GM19023 (cell line): ENCODE data around the gene KRT75.
"Not testable (repeated sequence)": the region's sequence is repeated elsewhere in the genome, so short reads cannot be mapped to it uniquely, and the experiment has no call there.

Experiments
- ATAC-seq: cut with Tn5 transposase; IDR thresholded peaks from one replicate; pipeline ENCODE4 v1.9.1; 2021; ENCODE audit warnings: mild to moderate bottlenecking, moderate library complexity; ENCODE audit not compliant: unreplicated experiment

Gene KRT75

DNA sequence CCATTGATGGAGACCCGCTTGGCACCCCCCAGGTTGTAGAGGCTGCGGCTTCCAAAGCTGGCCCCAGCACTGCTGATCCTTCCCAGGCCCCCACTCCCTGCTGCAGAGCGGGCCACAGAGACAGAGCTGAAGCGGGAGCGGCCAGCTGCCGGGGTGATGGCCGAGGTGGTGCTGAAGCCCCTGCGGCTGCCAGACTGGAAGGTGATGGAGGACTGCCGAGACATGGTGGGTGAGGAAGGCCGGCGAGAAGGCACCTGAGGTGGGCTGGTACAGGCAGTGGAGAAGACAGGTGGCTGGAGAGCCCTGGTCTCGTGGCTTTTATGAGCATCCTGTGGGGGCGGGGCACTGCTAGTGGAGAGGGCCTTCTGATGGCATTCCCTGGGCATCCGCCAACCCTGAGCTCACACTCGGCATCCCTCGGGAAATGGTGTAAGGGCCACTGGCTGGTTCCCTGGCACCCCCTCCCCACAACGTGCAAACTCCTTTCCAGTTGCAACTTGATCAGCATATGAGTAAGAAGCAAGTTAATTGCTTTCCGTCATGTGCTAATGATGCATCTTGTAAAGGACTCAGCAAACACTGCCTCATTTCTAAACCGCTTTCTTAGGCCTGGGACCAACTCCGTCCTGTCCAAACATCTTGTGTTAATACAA, at the start of gene KRT75:
KRT75 (minus strand) TSS at position 291 of the 653 bp plus-strand sequence; CDS start at position 224, 67 bp downstream.
- ATAC-seq, result no peak

GRCh38 chr12:52480073-52480472, 45.9 kb upstream of the KRT75 start:
- ATAC-seq, result no peak

- ATAC-seq, result no peak
Measured at GRCh38 chr12:52477651-52478050, 43.5 kb upstream of the KRT75 start.

DNA sequence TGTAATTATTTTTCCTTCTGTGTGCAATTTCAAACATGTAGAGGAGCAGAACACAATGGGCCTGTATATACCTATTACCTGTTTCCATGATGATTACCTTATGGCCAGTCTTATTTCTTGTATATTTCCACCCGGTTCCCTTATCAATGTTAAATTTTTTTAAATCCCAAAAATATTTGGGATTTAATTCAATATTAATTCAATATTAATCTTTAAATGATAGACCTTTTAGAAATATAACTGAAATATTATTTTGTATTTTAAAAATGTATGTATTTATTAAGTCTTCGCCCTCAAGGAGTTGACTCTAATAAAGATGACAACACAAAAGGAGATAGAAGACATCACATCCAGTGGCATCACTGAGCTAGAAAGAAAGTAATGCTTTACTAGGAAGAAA, 40.0 kb upstream of the KRT75 start:
- no peak for ATAC-seq

DNA sequence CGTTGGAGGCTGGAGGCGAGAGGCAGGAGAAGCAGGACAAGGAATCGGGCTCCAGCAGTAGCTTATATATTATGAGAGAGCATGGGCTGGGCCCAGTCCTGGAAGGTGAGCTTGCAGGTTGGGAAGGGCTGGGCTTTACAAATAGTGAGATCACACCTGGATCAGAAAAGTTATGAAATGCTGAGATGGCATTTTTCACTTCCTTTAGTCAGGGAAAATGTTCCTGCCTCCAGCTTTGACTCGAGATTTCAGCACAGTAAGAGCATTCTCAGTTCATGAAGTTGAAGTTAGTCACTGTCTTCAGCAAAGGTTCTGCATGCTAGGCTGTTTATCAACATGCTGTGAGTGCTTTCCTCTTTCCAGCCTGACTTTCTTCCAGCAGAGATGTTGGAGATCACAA, 39.6 kb upstream of the KRT75 start, which contains the start of gene KRT6C:
KRT6C (minus strand) TSS at position 38 of the 400 bp plus-strand sequence. CDS start 68 bp downstream, outside the sequence.
- no peak for ATAC-seq

GRCh38 chr12:52469853-52470252, 35.7 kb upstream of the KRT75 start:
- ATAC-seq, result no peak

- no peak for ATAC-seq
Measured at GRCh38 chr12:52464897-52465296, 30.7 kb upstream of the KRT75 start.

DNA sequence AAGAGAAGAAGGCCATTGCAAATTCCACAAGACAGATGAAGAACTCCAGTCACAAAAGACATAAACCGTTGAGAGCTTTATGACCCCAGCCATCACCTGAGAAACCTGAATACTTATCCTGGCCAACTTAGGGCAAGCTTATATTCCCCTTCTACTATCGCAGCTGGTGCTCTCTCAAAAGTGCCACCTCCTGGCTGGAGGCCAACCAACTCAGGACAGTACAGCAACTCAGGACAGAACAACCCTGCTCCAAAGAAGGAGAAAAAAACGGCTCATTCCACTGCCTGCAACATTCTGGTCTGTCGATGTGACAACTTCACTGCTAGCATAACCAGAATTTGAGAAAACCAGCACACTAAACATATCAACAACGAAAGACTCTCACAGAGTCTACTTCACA, 27.5 kb upstream of the KRT75 start:
- no peak for ATAC-seq

DNA sequence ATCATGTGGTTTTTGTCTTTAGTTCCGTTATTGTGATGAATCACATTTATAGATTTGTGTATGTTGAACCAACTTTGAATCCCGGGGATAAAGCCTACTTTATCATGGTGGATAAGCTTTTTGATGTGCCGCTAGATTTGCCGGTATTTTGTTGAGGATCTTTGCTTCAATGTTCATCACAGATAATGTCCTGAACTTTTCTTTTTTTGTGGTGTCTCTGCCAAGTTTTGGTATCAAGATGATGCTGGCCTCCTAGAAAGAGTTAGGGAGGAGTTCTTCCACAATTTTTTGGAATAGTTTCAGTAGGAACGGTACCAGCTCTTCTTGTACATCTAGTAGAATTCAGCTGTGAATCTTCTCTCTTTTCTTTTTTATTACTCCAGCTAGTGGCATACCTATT, 24.7 kb upstream of the KRT75 start:
- no peak for ATAC-seq

DNA sequence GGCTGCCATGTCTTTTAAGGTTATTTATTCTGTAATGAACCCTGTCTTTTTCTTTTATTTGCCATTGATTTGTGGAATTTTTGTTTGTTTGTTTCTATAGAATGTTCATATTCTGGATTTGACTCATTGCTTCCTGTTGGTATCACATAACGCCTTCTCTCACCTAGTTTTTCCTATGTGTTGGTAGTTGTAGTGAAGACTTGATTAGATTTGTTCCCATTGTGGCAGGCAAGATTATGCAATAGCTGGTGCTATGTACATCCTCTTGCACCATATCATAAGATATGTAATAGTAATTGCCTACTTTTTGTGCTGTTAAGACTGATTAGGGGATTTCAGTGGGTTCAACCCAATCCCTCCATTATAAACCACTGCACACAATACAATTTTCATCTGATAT, 21.6 kb upstream of the KRT75 start:
- ATAC-seq, result no peak

- ATAC-seq, result no peak
Measured at GRCh38 chr12:52454411-52455201, 20.4 kb upstream of the KRT75 start.

DNA sequence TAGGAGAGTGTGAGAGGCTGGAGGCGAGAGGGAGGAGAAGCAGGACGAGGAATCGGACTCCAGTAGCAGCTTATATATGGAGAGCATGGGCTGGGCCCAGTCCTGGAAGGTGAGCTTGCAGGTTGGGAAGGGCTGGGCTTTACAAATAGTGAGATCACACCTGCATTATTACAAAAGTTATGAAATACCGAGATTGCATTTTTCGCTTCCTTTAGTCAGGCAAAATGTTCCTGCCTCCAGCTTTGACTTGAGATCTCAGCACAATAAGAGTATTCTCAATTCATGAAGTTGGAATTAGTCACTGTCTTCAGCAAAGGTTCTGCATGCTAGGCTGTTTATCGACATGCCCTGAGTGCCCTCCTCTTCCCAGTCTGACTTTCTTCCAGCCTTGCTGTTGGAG, 17.9 kb upstream of the KRT75 start, which contains the start of gene KRT6B:
KRT6B (minus strand) TSS at position 46 of the 400 bp plus-strand sequence. CDS start 68 bp downstream, outside the sequence.
- ATAC-seq, result no peak

DNA sequence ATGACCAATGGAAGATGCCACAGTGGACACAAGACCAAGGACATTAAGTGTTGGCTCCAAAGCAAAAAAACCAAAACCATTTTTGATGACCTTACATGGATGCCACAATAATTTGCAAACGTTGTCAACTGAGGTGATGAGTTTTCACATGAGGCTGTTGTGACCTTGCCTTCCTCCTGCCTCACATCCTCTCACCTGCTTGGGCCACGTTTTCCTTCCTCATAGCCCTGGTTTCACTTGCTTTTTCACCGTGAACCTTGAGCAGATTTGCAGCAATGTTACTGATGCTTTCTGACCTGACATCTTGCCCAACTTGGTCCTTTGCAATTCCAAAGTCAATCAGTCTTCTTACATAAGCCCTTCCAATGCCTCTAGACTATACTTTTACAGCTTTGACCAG, 14.1 kb upstream of the KRT75 start:
- no peak for ATAC-seq

DNA sequence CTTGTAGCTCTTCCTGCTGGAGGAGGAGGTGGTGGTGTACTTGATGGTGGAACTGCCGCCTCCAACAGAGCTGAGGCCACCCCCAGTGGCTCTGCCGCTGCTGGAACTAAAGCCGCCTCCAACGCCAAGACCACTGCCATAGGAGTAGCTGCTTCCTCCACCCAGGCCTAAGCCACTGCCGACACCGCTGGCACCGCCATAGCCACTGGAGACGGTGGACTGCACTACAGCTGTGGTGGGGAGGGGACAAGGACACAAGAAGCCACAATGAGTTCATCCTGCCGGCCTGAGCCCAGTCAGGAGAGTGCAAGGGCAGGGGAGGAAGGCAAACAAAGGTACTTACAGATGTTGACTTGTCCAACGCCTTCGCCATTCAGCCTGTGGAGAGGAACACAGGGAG, 13.0 kb upstream of the KRT75 start:
- ATAC-seq, result not testable (repeated sequence)

- no peak for ATAC-seq
Measured at GRCh38 chr12:52446367-52447045, 12.3 kb upstream of the KRT75 start.

DNA sequence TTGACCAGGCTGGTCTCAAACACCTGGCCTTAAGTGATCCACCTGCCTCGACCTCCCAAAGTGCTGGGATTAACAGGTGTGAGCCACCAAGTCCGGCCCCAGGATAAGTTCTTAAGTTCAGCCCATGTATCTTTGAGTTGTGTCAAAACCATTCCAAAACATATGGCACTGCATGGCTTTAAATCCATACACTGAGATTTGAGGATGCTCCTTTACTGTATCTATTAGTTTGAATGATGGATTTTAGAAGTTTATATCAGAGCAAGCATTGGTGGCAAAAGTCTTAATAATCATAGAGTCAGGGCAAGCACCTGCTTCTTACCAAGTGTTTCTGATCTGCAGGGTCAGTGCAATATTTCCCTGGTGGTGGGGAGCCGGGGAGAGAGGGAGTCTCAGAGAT, 11.7 kb upstream of the KRT75 start:
- ATAC-seq, result no peak

GRCh38 chr12:52444647-52445595, 10.8 kb upstream of the KRT75 start:
- no peak for ATAC-seq

- ATAC-seq, result no peak
Measured at GRCh38 chr12:52443966-52444365, 9.8 kb upstream of the KRT75 start.

- ATAC-seq, result no peak
Measured at GRCh38 chr12:52442600-52443061, 8.5 kb upstream of the KRT75 start.

DNA sequence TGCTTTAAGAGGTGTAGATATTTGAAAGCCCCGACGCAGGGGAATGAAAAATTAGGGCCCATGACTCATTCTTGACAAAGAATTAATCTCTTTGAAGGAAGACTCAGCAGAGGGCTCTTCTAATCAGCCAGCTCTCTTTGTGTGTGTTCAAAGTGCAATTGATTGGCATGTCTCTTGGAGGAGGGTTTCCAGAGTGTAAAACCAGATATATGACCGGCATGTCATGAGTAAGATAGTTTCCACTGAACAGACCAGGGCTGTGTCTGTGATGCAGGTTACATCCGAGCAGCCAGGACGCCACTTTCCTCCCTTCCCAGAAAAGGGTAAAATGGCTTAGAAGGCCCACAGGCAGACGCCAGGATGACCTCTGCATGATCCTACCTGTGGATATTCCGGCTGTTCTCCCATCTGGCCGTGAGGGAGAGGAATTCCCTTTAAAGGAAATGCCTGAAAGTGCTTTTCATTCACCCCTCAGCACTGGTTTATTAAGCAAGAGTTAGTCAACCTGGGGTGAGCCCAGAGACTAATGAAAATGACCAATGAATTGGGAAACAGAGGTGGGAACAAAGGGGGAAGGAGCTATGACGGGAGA, 7.2 kb upstream of the KRT75 start:
- no peak for ATAC-seq
